ENCODE results near the gene PKNOX2.

PKNOX2 gene

DNA sequence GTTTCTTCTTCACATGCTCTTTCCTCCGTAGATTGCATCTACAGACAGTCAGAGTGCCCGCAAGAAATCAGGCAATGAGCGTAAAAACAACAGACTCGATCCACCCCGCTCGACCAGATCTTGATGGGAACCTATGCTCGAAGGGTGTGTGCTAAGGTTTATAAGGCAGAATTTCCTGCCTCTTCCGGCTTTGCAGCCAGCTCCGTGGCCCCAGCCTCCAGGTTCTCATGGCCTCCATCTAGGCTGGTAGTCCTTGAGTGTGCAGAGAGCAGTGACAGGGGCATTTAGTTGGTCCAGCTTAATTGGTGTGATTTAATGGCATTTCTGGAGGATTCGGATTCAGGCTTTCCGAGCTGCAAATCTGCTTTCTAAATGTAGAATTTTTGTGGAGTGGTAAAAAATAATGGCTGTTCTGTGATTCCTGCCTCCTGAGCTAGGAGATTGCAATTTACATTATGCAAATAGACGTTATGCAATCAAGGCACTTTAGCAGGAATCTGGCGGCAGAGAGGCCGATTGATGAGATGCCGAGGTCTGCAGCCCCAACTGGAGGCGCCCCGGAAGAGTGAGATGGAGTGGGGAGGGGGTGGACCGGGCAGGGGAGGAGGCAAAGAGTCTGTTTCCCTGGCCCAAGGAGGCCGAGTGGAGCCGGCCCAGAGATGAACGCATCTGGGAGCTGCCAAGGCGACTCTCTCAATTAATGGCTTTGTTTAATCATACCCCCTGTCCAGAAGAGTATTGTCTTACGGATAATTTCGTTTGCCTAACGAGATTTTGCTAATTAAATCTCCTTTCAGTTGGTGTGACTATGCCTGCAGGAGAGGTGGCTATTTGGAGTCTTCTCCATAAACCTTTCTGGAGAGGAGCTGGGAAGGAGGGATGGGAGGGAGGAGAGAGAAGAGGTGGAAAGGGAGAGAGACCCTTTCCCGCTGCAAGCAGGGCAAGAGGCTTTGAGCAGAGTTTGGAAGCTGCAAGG is 75.3 kb downstream of the PKNOX2 start:
- Histone ChIP-seq H3K27me3 (ENCODE audit: insufficient read depth, low read length) (0 out of 2 replicates have a peak, but pooled peaks cover 3% of the 10 kb centered on the region), H3K9me3 (ENCODE audit: insufficient read depth, low read depth, low read length) (no peaks in the 10 kb centered on the region), H3K4me3 (ENCODE audit: low read length) (no peak overlapping the region), H3K4me1 (ENCODE audit: insufficient read depth, low read length) (peaks cover 22% of the 10 kb centered on the region), H3K36me3 (ENCODE audit: insufficient read depth, low read length) (no peaks in the 10 kb centered on the region), H3K9ac (ENCODE audit: low read depth, low read length) (no peak overlapping the region), H3K27ac (ENCODE audit: low read depth, low read length) (no peak overlapping the region)
- WGBS = 52% methylated on average over 26 of the region's 26 CpGs

GRCh38 chr11:125241104-125241503 is 76.6 kb downstream of the PKNOX2 start:
- no peaks in the 10 kb centered on the region for H3K36me3 ChIP-seq (ENCODE audit: insufficient read depth, low read length)
- H3K9me3 ChIP-seq (ENCODE audit: insufficient read depth, low read depth, low read length) = no peaks in the 10 kb centered on the region
- no peak overlapping the region for H3K27ac ChIP-seq (ENCODE audit: low read depth, low read length)
- no peak overlapping the region for H3K9ac ChIP-seq (ENCODE audit: low read depth, low read length)
- H3K4me3 ChIP-seq (ENCODE audit: low read length) = no peak overlapping the region
- H3K4me1 ChIP-seq (ENCODE audit: insufficient read depth, low read length) = peaks cover 15% of the 10 kb centered on the region
- H3K27me3 ChIP-seq (ENCODE audit: insufficient read depth, low read length) = 0 out of 2 replicates have a peak, but pooled peaks cover 3% of the 10 kb centered on the region
- 93% methylated on average over 5 of the region's 5 CpGs for WGBS

DNA sequence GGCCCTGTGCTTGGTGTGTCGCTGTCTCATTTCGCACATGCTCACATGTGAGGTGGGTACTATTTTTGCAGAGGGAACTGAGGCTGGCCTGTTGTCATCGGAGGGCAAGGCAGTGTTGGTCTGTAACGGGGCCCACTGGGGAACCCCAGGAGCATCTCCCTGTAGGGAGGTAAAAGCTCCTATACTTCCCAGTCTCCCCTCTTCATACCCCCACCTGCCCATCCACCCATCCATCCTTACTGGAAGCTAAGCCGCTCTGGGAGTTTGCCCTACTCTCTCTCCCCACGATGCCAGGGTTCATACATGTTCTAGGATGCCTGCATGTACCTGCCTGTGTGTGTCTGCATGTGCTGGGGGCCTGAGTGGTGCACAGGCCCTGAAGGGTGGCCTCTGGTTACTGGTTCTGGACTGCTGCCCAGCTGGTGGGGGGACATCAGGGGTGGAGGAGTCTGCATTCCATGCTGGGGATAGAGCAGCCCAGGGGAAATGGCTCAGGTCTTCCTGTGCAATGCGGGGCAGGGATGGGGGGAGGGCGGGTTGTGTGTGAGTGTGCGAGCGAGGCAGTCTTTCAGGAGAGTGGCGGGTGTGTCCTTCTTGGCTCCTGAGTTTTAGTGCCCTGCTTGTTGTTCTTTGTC is 77.7 kb downstream of the PKNOX2 start:
- Histone ChIP-seq H3K4me1 (ENCODE audit: insufficient read depth, low read length) (peaks cover 15% of the 10 kb centered on the region), H3K36me3 (ENCODE audit: insufficient read depth, low read length) (no peaks in the 10 kb centered on the region), H3K4me3 (ENCODE audit: low read length) (no peak overlapping the region), H3K27me3 (ENCODE audit: insufficient read depth, low read length) (0 out of 2 replicates have a peak, but pooled peaks cover under 1% of the 10 kb centered on the region), H3K9ac (ENCODE audit: low read depth, low read length) (no peak overlapping the region), H3K27ac (ENCODE audit: low read depth, low read length) (no peak overlapping the region), H3K9me3 (ENCODE audit: insufficient read depth, low read depth, low read length) (no peaks in the 10 kb centered on the region)
- 90% methylated on average over 11 of the region's 11 CpGs for WGBS

GRCh38 chr11:125244166-125244565 is 79.6 kb downstream of the PKNOX2 start:
- no peak overlapping the region for H3K9ac ChIP-seq (ENCODE audit: low read depth, low read length)
- no peaks in the 10 kb centered on the region for H3K36me3 ChIP-seq (ENCODE audit: insufficient read depth, low read length)
- H3K4me1 ChIP-seq (ENCODE audit: insufficient read depth, low read length) = peaks cover 14% of the 10 kb centered on the region
- no peaks in the 10 kb centered on the region for H3K9me3 ChIP-seq (ENCODE audit: insufficient read depth, low read depth, low read length)
- no peak overlapping the region for H3K4me3 ChIP-seq (ENCODE audit: low read length)
- H3K27me3 ChIP-seq (ENCODE audit: insufficient read depth, low read length) = no peaks in the 10 kb centered on the region
- no peak overlapping the region for H3K27ac ChIP-seq (ENCODE audit: low read depth, low read length)
- 86% methylated on average over 4 of the region's 4 CpGs for WGBS

DNA sequence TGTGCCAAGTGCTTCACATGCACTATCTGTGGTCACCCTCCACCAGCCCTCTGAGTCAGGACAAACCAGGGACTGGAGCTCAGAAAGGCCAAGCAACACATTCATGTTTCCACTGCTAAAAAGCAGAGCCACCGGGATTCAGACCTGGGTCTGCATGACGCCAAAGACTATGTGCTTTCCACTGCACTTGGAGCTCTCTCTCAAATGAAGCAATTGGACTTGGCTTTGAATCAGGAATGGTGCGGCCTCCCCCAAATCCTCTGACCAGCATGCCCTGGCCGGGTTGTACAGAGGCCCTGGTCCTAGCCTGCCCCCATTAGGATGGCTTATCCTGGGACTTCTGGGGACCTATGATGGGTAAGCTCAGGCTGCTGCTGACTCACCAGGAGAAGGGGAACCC is 80.7 kb downstream of the PKNOX2 start:
- Histone ChIP-seq H3K9ac (ENCODE audit: low read depth, low read length) (no peak overlapping the region), H3K27me3 (ENCODE audit: insufficient read depth, low read length) (no peaks in the 10 kb centered on the region), H3K9me3 (ENCODE audit: insufficient read depth, low read depth, low read length) (no peaks in the 10 kb centered on the region), H3K27ac (ENCODE audit: low read depth, low read length) (no peak overlapping the region), H3K36me3 (ENCODE audit: insufficient read depth, low read length) (no peaks in the 10 kb centered on the region), H3K4me1 (ENCODE audit: insufficient read depth, low read length) (peaks cover 7% of the 10 kb centered on the region), H3K4me3 (ENCODE audit: low read length) (no peak overlapping the region)
- 92% methylated on average over 4 of the region's 4 CpGs for WGBS

DNA sequence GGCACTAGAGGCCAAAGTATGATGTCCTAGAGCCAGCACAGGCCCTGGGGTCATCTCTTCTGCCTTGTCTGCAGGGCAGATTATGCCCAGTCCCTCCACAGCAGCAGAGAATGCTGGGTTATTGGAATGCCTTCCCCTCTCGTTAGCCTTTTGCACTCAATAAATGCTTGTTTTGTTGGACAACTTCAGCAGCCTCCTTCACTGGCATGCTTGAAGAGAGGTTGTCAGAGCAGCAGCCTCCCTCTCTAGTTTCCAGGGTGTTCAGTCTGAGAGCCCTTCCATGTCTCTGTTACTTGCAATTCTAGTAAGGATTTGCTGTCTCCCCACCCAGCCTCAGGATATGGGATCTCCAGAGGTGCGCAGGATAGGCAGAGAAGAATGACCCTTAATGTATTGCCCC is 82.9 kb downstream of the PKNOX2 start:
- WGBS = 95% methylated on average over 2 of the region's 2 CpGs
- Histone ChIP-seq H3K4me3 (ENCODE audit: low read length) (no peak overlapping the region), H3K4me1 (ENCODE audit: insufficient read depth, low read length) (peaks cover 11% of the 10 kb centered on the region; the same call in 1 of the 2 replicates), H3K9me3 (ENCODE audit: insufficient read depth, low read depth, low read length) (no peaks in the 10 kb centered on the region), H3K36me3 (ENCODE audit: insufficient read depth, low read length) (no peaks in the 10 kb centered on the region), H3K27ac (ENCODE audit: low read depth, low read length) (no peak overlapping the region), H3K27me3 (ENCODE audit: insufficient read depth, low read length) (no peaks in the 10 kb centered on the region), H3K9ac (ENCODE audit: low read depth, low read length) (no peak overlapping the region)

DNA sequence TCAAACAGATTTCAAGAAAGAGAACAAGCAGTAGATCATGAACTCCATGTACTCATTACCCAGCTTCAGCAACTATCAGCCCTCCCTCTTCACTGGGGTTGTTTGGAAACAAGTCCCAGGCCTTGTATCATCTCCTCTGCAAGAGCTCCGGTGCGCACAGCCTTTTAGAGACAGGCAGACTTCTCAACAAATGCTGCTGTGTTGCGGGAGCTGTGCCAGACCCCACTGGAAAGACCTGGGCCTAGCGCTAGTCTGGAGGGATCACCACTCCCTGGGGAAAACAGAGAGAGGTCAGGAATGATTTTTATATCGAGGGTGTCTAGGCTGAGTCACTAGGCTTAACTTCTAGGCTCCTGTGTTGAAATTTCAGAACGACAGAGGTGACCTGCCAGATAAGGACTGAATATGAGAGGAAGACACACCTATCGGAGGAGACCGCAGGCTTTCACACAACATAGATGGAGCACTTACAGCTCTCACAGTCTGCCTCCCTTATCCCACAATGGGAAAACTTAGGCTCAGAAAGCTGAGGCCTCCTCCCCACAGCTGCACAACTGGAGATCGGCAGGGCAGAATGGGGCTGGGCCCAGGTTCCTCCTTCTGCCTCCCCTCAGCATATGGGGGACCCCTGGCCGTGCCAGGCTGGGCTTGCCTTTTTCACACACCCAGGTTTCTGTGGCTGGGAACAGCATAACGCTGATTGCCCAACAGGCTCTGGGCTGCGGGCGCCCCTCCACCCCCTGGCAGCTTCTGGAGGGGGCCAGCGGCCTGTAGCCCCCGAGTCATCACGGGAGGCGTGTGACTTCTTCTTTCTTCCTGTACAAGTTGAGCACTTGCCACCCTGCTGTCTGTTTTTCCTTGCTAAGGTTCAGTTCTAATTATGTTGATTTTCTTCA is 86.0 kb downstream of the PKNOX2 start:
- H3K27ac ChIP-seq (ENCODE audit: low read depth, low read length) = no peak overlapping the region
- no peak overlapping the region for H3K4me3 ChIP-seq (ENCODE audit: low read length)
- no peak overlapping the region for H3K9ac ChIP-seq (ENCODE audit: low read depth, low read length)
- H3K9me3 ChIP-seq (ENCODE audit: insufficient read depth, low read depth, low read length) = no peaks in the 10 kb centered on the region
- no peaks in the 10 kb centered on the region for H3K27me3 ChIP-seq (ENCODE audit: insufficient read depth, low read length)
- H3K4me1 ChIP-seq (ENCODE audit: insufficient read depth, low read length) = peaks cover 13% of the 10 kb centered on the region; the same call in 1 of the 2 replicates
- WGBS = 82% methylated on average over 17 of the region's 17 CpGs
- no peaks in the 10 kb centered on the region for H3K36me3 ChIP-seq (ENCODE audit: insufficient read depth, low read length)

DNA sequence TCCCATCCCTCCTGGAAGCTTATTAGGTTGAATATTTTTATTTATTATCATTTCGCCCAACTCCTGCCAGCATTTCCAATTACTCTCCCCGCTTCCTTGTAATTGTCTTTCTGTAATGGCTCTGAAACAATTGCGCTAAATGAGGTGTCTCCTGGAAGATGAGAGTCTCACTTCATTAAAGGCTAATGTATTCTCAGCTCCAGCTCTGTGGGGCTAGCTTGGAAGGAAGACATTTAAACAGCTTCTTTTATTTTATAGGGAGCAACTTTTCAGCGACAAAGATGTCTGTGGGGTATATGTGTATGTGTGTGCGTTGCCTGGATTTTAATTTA is 86.6 kb downstream of the PKNOX2 start:
- H3K9ac ChIP-seq (ENCODE audit: low read depth, low read length) = no peak overlapping the region
- H3K9me3 ChIP-seq (ENCODE audit: insufficient read depth, low read depth, low read length) = no peaks in the 10 kb centered on the region
- WGBS = 93% methylated on average over 4 of the region's 5 CpGs
- peaks cover 13% of the 10 kb centered on the region; the same call in 1 of the 2 replicates for H3K4me1 ChIP-seq (ENCODE audit: insufficient read depth, low read length)
- no peaks in the 10 kb centered on the region for H3K36me3 ChIP-seq (ENCODE audit: insufficient read depth, low read length)
- no peak overlapping the region for H3K27ac ChIP-seq (ENCODE audit: low read depth, low read length)
- H3K27me3 ChIP-seq (ENCODE audit: insufficient read depth, low read length) = no peaks in the 10 kb centered on the region
- H3K4me3 ChIP-seq (ENCODE audit: low read length) = no peak overlapping the region

GRCh38 chr11:125251956-125252355 is 87.4 kb downstream of the PKNOX2 start:
- peaks cover 18% of the 10 kb centered on the region; the same call in 1 of the 2 replicates for H3K4me1 ChIP-seq (ENCODE audit: insufficient read depth, low read length)
- no peak overlapping the region for H3K27ac ChIP-seq (ENCODE audit: low read depth, low read length)
- no peak overlapping the region for H3K4me3 ChIP-seq (ENCODE audit: low read length)
- H3K9ac ChIP-seq (ENCODE audit: low read depth, low read length) = no peak overlapping the region
- H3K9me3 ChIP-seq (ENCODE audit: insufficient read depth, low read depth, low read length) = no peaks in the 10 kb centered on the region
- 86% methylated on average over 7 of the region's 7 CpGs for WGBS
- H3K36me3 ChIP-seq (ENCODE audit: insufficient read depth, low read length) = no peaks in the 10 kb centered on the region
- H3K27me3 ChIP-seq (ENCODE audit: insufficient read depth, low read length) = no peaks in the 10 kb centered on the region

DNA sequence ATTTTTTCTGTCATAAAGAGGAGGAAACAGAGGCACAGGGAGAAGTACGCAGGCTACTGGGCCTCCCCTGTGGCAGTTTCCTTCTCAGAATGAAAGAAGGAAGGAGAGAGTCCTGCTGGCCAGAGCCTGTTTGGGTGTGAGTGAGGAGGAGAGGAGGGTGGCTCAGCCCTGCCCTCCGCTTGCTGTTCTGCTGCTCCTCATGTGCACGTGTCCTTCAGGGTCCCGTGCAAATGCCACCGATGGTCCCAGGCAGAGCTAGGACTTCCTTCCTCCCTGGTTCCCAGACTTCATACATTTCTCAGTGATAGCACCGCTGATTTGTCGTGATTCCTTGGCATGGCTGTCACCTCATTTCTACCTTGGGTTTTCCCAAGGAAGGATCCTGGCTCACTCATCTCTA is 88.7 kb downstream of the PKNOX2 start:
- Histone ChIP-seq H3K27me3 (ENCODE audit: insufficient read depth, low read length) (no peaks in the 10 kb centered on the region), H3K4me3 (ENCODE audit: low read length) (no peak overlapping the region), H3K36me3 (ENCODE audit: insufficient read depth, low read length) (no peaks in the 10 kb centered on the region), H3K9ac (ENCODE audit: low read depth, low read length) (no peak overlapping the region), H3K27ac (ENCODE audit: low read depth, low read length) (no peak overlapping the region), H3K9me3 (ENCODE audit: insufficient read depth, low read depth, low read length) (no peaks in the 10 kb centered on the region), H3K4me1 (ENCODE audit: insufficient read depth, low read length) (peaks cover 19% of the 10 kb centered on the region; the same call in 1 of the 2 replicates)
- 89% methylated on average over 7 of the region's 7 CpGs for WGBS
